Ectodermal cell (in vitro differentiated cells): Measurements from ENCODE around the gene MYO15A.

Experiments
- H3K27ac ChIP-seq: 2 replicates; pipeline ENCODE4 v1.7.0; 2013; ENCODE audit warnings: mild to moderate bottlenecking, low read depth, low read length; ENCODE audit not compliant: insufficient read depth, poor library complexity, severe bottlenecking
- H3K27me3 ChIP-seq: 2 replicates; pipeline ENCODE4 v1.7.0; 2013; ENCODE audit warnings: mild to moderate bottlenecking, low read length; ENCODE audit not compliant: insufficient read depth, control insufficient read depth, poor library complexity, severe bottlenecking
- H3K36me3 ChIP-seq: one replicate; pipeline ENCODE4 v1.7.0; 2013; ENCODE audit warnings: low read length; ENCODE audit not compliant: control insufficient read depth, insufficient read depth
- H3K4me1 ChIP-seq: one replicate; pipeline ENCODE4 v1.7.0; 2013; ENCODE audit warnings: low read length; ENCODE audit not compliant: control insufficient read depth, insufficient read depth
- H3K4me3 ChIP-seq: 2 replicates; pipeline ENCODE4 v1.7.0; 2013; ENCODE audit warnings: low read depth, low read length, control low read depth; ENCODE audit not compliant: insufficient read depth
- H3K9me3 ChIP-seq: 2 replicates; pipeline ENCODE4 v1.7.0; 2013; ENCODE audit warnings: mild to moderate bottlenecking, low read length, moderate library complexity; ENCODE audit not compliant: control insufficient read depth
- WGBS, 2 experiments: methylation state at CpG; one replicate each; pipeline ENCODE4 v1.1.7; 2013; ENCODE audit warnings: missing lambda C conversion rate in 2 of 2; 5-methylcytosine and 5-hydroxymethylcytosine counted together

MYO15A gene

GRCh38 chr17:18184143-18185031 is 75.8 kb downstream of the MYO15A start:
- H3K4me3 ChIP-seq, result peak overlapping the region; percentile 91
- no peaks in the 10 kb centered on the region for H3K9me3 ChIP-seq
- H3K4me1 ChIP-seq, result peaks cover 18% of the 10 kb centered on the region
- peaks cover 4% of the 10 kb centered on the region for H3K36me3 ChIP-seq
- H3K27me3 ChIP-seq, result no peaks in the 10 kb centered on the region
- peak overlapping the region; percentile 97 for H3K27ac ChIP-seq
- 2% methylated on average over 92 of the region's 92 CpGs for WGBS, 2 experiments

- Histone ChIP-seq H3K27me3 (no peaks in the 10 kb centered on the region), H3K9me3 (no peaks in the 10 kb centered on the region), H3K4me1 (peaks cover 18% of the 10 kb centered on the region), H3K4me3 (peak overlapping the region; percentile 91), H3K27ac (no peak overlapping the region), H3K36me3 (peaks cover 4% of the 10 kb centered on the region)
- WGBS, 2 experiments, result 44 to 51% methylated on average over 3 of the region's 3 CpGs
Measured at GRCh38 chr17:18185391-18185790, 76.8 kb downstream of the MYO15A start.

GRCh38 chr17:18185832-18186626 is 77.5 kb downstream of the MYO15A start:
- WGBS, 2 experiments, result 82 to 86% methylated on average over 9 to 10 of the region's 10 CpGs
- Histone ChIP-seq H3K4me3 (peak overlapping the region; percentile 91), H3K9me3 (no peaks in the 10 kb centered on the region), H3K27me3 (no peaks in the 10 kb centered on the region), H3K4me1 (peaks cover 18% of the 10 kb centered on the region), H3K27ac (no peak overlapping the region), H3K36me3 (peaks cover 8% of the 10 kb centered on the region)

- Histone ChIP-seq H3K4me3 (peak overlapping the region; percentile 91), H3K27ac (no peak overlapping the region), H3K36me3 (peaks cover 12% of the 10 kb centered on the region), H3K9me3 (no peaks in the 10 kb centered on the region), H3K4me1 (peaks cover 18% of the 10 kb centered on the region), H3K27me3 (no peaks in the 10 kb centered on the region)
- WGBS, 2 experiments, result 79 to 90% methylated on average over 1 of the region's 1 CpG
Measured at GRCh38 chr17:18186627-18186982, 78.0 kb downstream of the MYO15A start.

GRCh38 chr17:18187226-18187625 is 78.7 kb downstream of the MYO15A start:
- peaks cover 13% of the 10 kb centered on the region for H3K4me1 ChIP-seq
- 86 to 91% methylated on average over 2 of the region's 2 CpGs for WGBS, 2 experiments
- H3K27ac ChIP-seq, result no peak overlapping the region
- peak overlapping the region; percentile 9 for H3K4me3 ChIP-seq
- peaks cover 12% of the 10 kb centered on the region for H3K36me3 ChIP-seq
- no peaks in the 10 kb centered on the region for H3K9me3 ChIP-seq
- H3K27me3 ChIP-seq, result no peaks in the 10 kb centered on the region

GRCh38 chr17:18187821-18188761 is 79.5 kb downstream of the MYO15A start:
- Histone ChIP-seq H3K27me3 (no peaks in the 10 kb centered on the region), H3K4me1 (peaks cover 12% of the 10 kb centered on the region), H3K36me3 (peaks cover 12% of the 10 kb centered on the region), H3K9me3 (no peaks in the 10 kb centered on the region), H3K4me3 (no peak overlapping the region), H3K27ac (no peak overlapping the region)
- WGBS, 2 experiments, result 93 to 94% methylated on average over 9 of the region's 9 CpGs

- WGBS, 2 experiments, result 93 to 95% methylated on average over 3 of the region's 3 CpGs
- H3K36me3 ChIP-seq, result peaks cover 26% of the 10 kb centered on the region
- no peak overlapping the region for H3K27ac ChIP-seq
Measured at GRCh38 chr17:18190628-18191235, 82.2 kb downstream of the MYO15A start.

GRCh38 chr17:18191236-18191667 is 82.7 kb downstream of the MYO15A start:
- Histone ChIP-seq H3K4me1 (peaks cover 7% of the 10 kb centered on the region), H3K27me3 (no peaks in the 10 kb centered on the region), H3K9me3 (no peaks in the 10 kb centered on the region), H3K36me3 (peaks cover 32% of the 10 kb centered on the region), H3K4me3 (no peak overlapping the region), H3K27ac (no peak overlapping the region)
- WGBS, 2 experiments, result 91 to 94% methylated on average over 3 of the region's 3 CpGs

More at GRCh38 chr17:18190628-18191235, 82.2 kb downstream of the MYO15A start:
- H3K4me3 ChIP-seq, result no peak overlapping the region
- peaks cover 12% of the 10 kb centered on the region for H3K4me1 ChIP-seq
- H3K9me3 ChIP-seq, result no peaks in the 10 kb centered on the region
- no peaks in the 10 kb centered on the region for H3K27me3 ChIP-seq

- no peak overlapping the region for H3K4me3 ChIP-seq
- H3K9me3 ChIP-seq, result no peaks in the 10 kb centered on the region
- WGBS, 2 experiments, result 88 to 93% methylated on average over 2 of the region's 2 CpGs
- peaks cover 37% of the 10 kb centered on the region for H3K36me3 ChIP-seq
- no peaks in the 10 kb centered on the region for H3K27me3 ChIP-seq
- peaks cover under 1% of the 10 kb centered on the region for H3K4me1 ChIP-seq
- H3K27ac ChIP-seq, result no peak overlapping the region
Measured at GRCh38 chr17:18191967-18192366, 83.4 kb downstream of the MYO15A start.
